Muscle layer of duodenum (tissue), 2 donors: ENCODE data around the gene OR2V1.
"Not testable (repeated sequence)": the region's sequence is repeated elsewhere in the genome, so short reads cannot be mapped to it uniquely, and the experiment has no call there.

Experiments
- H3K27ac ChIP-seq: one replicate; pipeline ENCODE4 v1.7.0; 2013; ENCODE audit warnings: mild to moderate bottlenecking, low read length
- H3K27me3 ChIP-seq: one replicate; pipeline ENCODE4 v1.7.0; 2013; ENCODE audit warnings: low read depth, mild to moderate bottlenecking, control low read depth, low read length
- H3K36me3 ChIP-seq, 2 donors: one replicate each; pipeline ENCODE4 v1.7.0; 2013; ENCODE audit warnings: low read length in 2 of 2, control low read depth in 1 of 2, mild to moderate bottlenecking in 1 of 2; ENCODE audit not compliant: insufficient read depth in 2 of 2, control insufficient read depth in 1 of 2
- H3K4me1 ChIP-seq, 2 donors: one replicate each; pipeline ENCODE4 v1.7.0; 2013; ENCODE audit warnings: low read length in 2 of 2, mild to moderate bottlenecking in 2 of 2, control low read depth in 1 of 2, moderate library complexity in 1 of 2; ENCODE audit not compliant: insufficient read depth in 2 of 2, control insufficient read depth in 1 of 2
- H3K4me3 ChIP-seq, 2 donors: one replicate each; pipeline ENCODE4 v1.7.0; 2013; ENCODE audit warnings: low read length in 2 of 2, low read depth in 1 of 2, mild to moderate bottlenecking in 1 of 2
- H3K9me3 ChIP-seq, 2 donors: one replicate each; pipeline ENCODE4 v1.7.0; 2013; ENCODE audit warnings: low read length in 2 of 2, control low read depth in 1 of 2, mild to moderate bottlenecking in 1 of 2; ENCODE audit not compliant: control insufficient read depth in 1 of 2
- donor health status: healthy.

Gene OR2V1

GRCh38 chr5:181097759-181098491, 33.0 kb downstream of the OR2V1 start:
- not testable (repeated sequence) for H3K4me1 ChIP-seq, H3K9me3 ChIP-seq, H3K36me3 ChIP-seq, H3K4me3 ChIP-seq, H3K27ac ChIP-seq
- peaks cover 16% of the 10 kb centered on the region for H3K27me3 ChIP-seq

GRCh38 chr5:181097383-181097753, 33.6 kb downstream of the OR2V1 start:
- H3K36me3 ChIP-seq, H3K4me3 ChIP-seq, H3K27ac ChIP-seq, H3K4me1 ChIP-seq, H3K9me3 ChIP-seq: not testable (repeated sequence)
- peaks cover 16% of the 10 kb centered on the region for H3K27me3 ChIP-seq

- H3K36me3 ChIP-seq, H3K4me1 ChIP-seq, H3K4me3 ChIP-seq, H3K27ac ChIP-seq, H3K9me3 ChIP-seq: not testable (repeated sequence)
- H3K27me3 ChIP-seq: peaks cover 16% of the 10 kb centered on the region
Observed at GRCh38 chr5:181096721-181097382, 34.1 kb downstream of the OR2V1 start.

GRCh38 chr5:181095162-181095561, 35.8 kb downstream of the OR2V1 start:
- H3K9me3 ChIP-seq, H3K4me1 ChIP-seq, H3K27ac ChIP-seq, H3K4me3 ChIP-seq, H3K36me3 ChIP-seq: not testable (repeated sequence)
- H3K27me3 ChIP-seq: peaks cover 15% of the 10 kb centered on the region

- Histone ChIP-seq H3K9me3 (no peaks in the 10 kb centered on the region), H3K4me3 (no peak overlapping the region), H3K4me1 (no peaks in the 10 kb centered on the region), H3K27me3 (no peaks in the 10 kb centered on the region), H3K27ac (no peak overlapping the region), H3K36me3 (no peaks in the 10 kb centered on the region)
Observed at GRCh38 chr5:181092428-181092827, 38.5 kb downstream of the OR2V1 start.

GRCh38 chr5:181088289-181088688, 42.7 kb downstream of the OR2V1 start:
- Histone ChIP-seq H3K27ac (no peak overlapping the region), H3K9me3 (no peaks in the 10 kb centered on the region), H3K36me3 (no peaks in the 10 kb centered on the region), H3K4me3 (no peak overlapping the region), H3K27me3 (no peaks in the 10 kb centered on the region), H3K4me1 (no peaks in the 10 kb centered on the region)

GRCh38 chr5:181087309-181087708, 43.7 kb downstream of the OR2V1 start:
- Histone ChIP-seq H3K27ac (no peak overlapping the region), H3K4me3 (no peak overlapping the region), H3K27me3 (no peaks in the 10 kb centered on the region), H3K4me1 (no peaks in the 10 kb centered on the region), H3K9me3 (no peaks in the 10 kb centered on the region), H3K36me3 (no peaks in the 10 kb centered on the region)

- Histone ChIP-seq H3K36me3 (no peaks in the 10 kb centered on the region), H3K4me3 (no peak overlapping the region), H3K27ac (no peak overlapping the region), H3K4me1 (no peaks in the 10 kb centered on the region), H3K9me3 (no peaks in the 10 kb centered on the region), H3K27me3 (no peaks in the 10 kb centered on the region)
Observed at GRCh38 chr5:181086884-181087205, 44.1 kb downstream of the OR2V1 start.

- no peaks in the 10 kb centered on the region for H3K9me3 ChIP-seq
- H3K27ac ChIP-seq: no peak overlapping the region
- no peaks in the 10 kb centered on the region for H3K27me3 ChIP-seq
- no peaks in the 10 kb centered on the region for H3K36me3 ChIP-seq
- H3K4me3 ChIP-seq: no peak overlapping the region
- H3K4me1 ChIP-seq: no peaks in the 10 kb centered on the region
Observed at GRCh38 chr5:181086026-181086883, 44.7 kb downstream of the OR2V1 start.

- Histone ChIP-seq H3K27ac (no peak overlapping the region), H3K4me1 (no peaks in the 10 kb centered on the region), H3K4me3 (no peak overlapping the region), H3K36me3 (no peaks in the 10 kb centered on the region), H3K27me3 (no peaks in the 10 kb centered on the region), H3K9me3 (no peaks in the 10 kb centered on the region)
Observed at GRCh38 chr5:181084621-181085195, 46.3 kb downstream of the OR2V1 start.

GRCh38 chr5:181081989-181082388, 49.0 kb downstream of the OR2V1 start:
- no peak overlapping the region for H3K27ac ChIP-seq
- no peaks in the 10 kb centered on the region for H3K27me3 ChIP-seq
- no peaks in the 10 kb centered on the region for H3K36me3 ChIP-seq
- H3K4me3 ChIP-seq: no peak overlapping the region
- H3K9me3 ChIP-seq: peaks cover 0 to 3% of the 10 kb centered on the region in 2 donors
- H3K4me1 ChIP-seq: no peaks in the 10 kb centered on the region
